Adrenal gland (tissue), 5 donors: ENCODE measurements around the gene PALB2.

Experiments used
- POLR2A ChIP-seq, 2 donors: fragments of 450-650 bp; IDR thresholded peaks; one replicate each; pipeline ENCODE4 v1.6.1; 2017; ENCODE audit warnings: antibody characterized with exemption in 2 of 2, mild to moderate bottlenecking in 2 of 2, moderate library complexity in 1 of 2
- TF ChIP-seq, protein P1 (sequence below), 6 experiments: fragments of 450-650 bp in 4 of 6; fragments of 200-600 bp in 2 of 6; sonication (generic) in 1 of 6; IDR thresholded peaks; 1 replicate in 5 of 6; 2 replicates in 1 of 6; pipeline versions ENCODE4 v1.5.1 to v1.8.0; 2016 to 2021; ENCODE audit warnings: antibody characterized with exemption in 6 of 6, mild to moderate bottlenecking in 2 of 6, moderate library complexity in 1 of 6
- donor health status: DM: no; HTN: no; CAD: no.

DNA sequence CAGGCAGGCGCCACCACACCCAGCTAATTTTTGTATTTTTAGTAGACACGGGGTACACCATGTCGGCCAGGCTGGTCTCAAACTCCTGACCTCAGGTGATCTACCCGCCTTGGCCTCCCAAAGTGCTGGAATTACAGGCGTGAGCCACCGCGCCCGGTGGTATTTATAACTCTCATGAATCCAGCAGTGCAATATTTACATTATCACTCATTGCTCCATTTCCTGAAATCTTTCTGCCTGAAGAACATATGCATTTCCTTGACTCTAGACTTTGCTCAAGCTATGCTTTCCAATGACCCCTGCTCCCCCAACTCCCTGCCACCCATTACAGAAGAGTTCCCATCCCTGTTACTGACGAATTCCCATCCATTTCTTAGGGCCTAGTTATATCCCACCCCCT, 25.3 kb downstream of the PALB2 start:
- TF ChIP-seq, protein P1, sequence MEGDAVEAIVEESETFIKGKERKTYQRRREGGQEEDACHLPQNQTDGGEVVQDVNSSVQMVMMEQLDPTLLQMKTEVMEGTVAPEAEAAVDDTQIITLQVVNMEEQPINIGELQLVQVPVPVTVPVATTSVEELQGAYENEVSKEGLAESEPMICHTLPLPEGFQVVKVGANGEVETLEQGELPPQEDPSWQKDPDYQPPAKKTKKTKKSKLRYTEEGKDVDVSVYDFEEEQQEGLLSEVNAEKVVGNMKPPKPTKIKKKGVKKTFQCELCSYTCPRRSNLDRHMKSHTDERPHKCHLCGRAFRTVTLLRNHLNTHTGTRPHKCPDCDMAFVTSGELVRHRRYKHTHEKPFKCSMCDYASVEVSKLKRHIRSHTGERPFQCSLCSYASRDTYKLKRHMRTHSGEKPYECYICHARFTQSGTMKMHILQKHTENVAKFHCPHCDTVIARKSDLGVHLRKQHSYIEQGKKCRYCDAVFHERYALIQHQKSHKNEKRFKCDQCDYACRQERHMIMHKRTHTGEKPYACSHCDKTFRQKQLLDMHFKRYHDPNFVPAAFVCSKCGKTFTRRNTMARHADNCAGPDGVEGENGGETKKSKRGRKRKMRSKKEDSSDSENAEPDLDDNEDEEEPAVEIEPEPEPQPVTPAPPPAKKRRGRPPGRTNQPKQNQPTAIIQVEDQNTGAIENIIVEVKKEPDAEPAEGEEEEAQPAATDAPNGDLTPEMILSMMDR (IDR thresholded peaks at IDR 0.05) = no peak
- no peak for TF ChIP-seq POLR2A (IDR thresholded peaks at IDR 0.05)
